ENCODE measurements around the gene MS4A4E. TPM values are rescaled to one million over a fixed set of nuclear protein-coding genes. Genes with fewer than 3 reads are reported as not detected.

The MS4A4E gene
- total and polyA plus RNA-seq, 4 donors, result 1.0 to 15.5 (median 1.0) TPM; not detected in 1

GRCh38 chr11:60240662-60241061 lies 2.3 kb downstream of the MS4A4E start:
- intact Hi-C loops (cut with DNase I), result no loop called here

GRCh38 chr11:60235321-60235720 lies 7.6 kb downstream of the MS4A4E start:
- WGBS, 2 donors, result 79 to 84% methylated on average over 3 of the region's 3 CpGs

More at GRCh38 chr11:60240662-60241061, 2.3 kb downstream of the MS4A4E start:
- H3K27me3 ChIP-seq (ENCODE audit: control insufficient read depth in 1 of 2, insufficient read depth in 2 of 2, low read length in 1 of 2), result peaks cover 0 to 1% of the 10 kb centered on the region in 2 donors
- ATAC-seq (ENCODE audit: low FRiP score), result no peak
- no peak for DNase-seq
- no peaks in the 10 kb centered on the region for H3K4me1 ChIP-seq (ENCODE audit: control insufficient read depth in 1 of 2, insufficient read depth in 2 of 2, low read length in 2 of 2)
- WGBS, 2 donors, result 82 to 85% methylated on average over 5 of the region's 5 CpGs
- no peaks in the 10 kb centered on the region for H3K9me3 ChIP-seq (ENCODE audit: control insufficient read depth, low read length)
- no peak overlapping the region for H3K4me3 ChIP-seq (ENCODE audit: low read length in 2 of 2)
- H3K27ac ChIP-seq (ENCODE audit: low read depth in 1 of 2, low read length in 2 of 2), result no peak overlapping the region
- no peaks in the 10 kb centered on the region for H3K36me3 ChIP-seq (ENCODE audit: control insufficient read depth in 1 of 2, insufficient read depth in 2 of 2, low read length in 1 of 2)

GRCh38 chr11:60230681-60231080 lies 12.3 kb downstream of the MS4A4E start:
- Histone ChIP-seq H3K9me3 (ENCODE audit: control insufficient read depth, low read length) (no peaks in the 10 kb centered on the region), H3K27me3 (ENCODE audit: control insufficient read depth in 1 of 2, insufficient read depth in 2 of 2, low read length in 1 of 2) (no peaks in the 10 kb centered on the region), H3K4me3 (ENCODE audit: low read length in 2 of 2) (no peak overlapping the region), H3K36me3 (ENCODE audit: control insufficient read depth in 1 of 2, insufficient read depth in 2 of 2, low read length in 1 of 2) (no peaks in the 10 kb centered on the region), H3K27ac (ENCODE audit: low read depth in 1 of 2, low read length in 2 of 2) (no peak overlapping the region), H3K4me1 (ENCODE audit: control insufficient read depth in 1 of 2, insufficient read depth in 2 of 2, low read length in 2 of 2) (no peaks in the 10 kb centered on the region)
- DNase-seq (no peak), ATAC-seq (ENCODE audit: low FRiP score) (no peak)
- intact Hi-C loops (cut with DNase I), result loop anchor here in 1 of 2 donors (10.0 kb wide), 1 partner anchor 186 kb away; the partner anchor contains the start of gene OOSP2
- 67 to 74% methylated on average over 1 of the region's 1 CpG for WGBS, 2 donors

More at GRCh38 chr11:60235321-60235720, 7.6 kb downstream of the MS4A4E start:
- ATAC-seq (ENCODE audit: low FRiP score) (no peak), DNase-seq (no peak)
- H3K4me3 ChIP-seq (ENCODE audit: low read length in 2 of 2), result no peak overlapping the region
- no peaks in the 10 kb centered on the region for H3K36me3 ChIP-seq (ENCODE audit: control insufficient read depth in 1 of 2, insufficient read depth in 2 of 2, low read length in 1 of 2)
- no peak overlapping the region for H3K27ac ChIP-seq (ENCODE audit: low read depth in 1 of 2, low read length in 2 of 2)
- no peaks in the 10 kb centered on the region for H3K4me1 ChIP-seq (ENCODE audit: control insufficient read depth in 1 of 2, insufficient read depth in 2 of 2, low read length in 2 of 2)
- intact Hi-C loops (cut with DNase I), result loop anchor here in 1 of 2 donors (10.0 kb wide), 1 partner anchor 191 kb away; the partner anchor contains the start of gene OOSP2
- no peaks in the 10 kb centered on the region for H3K27me3 ChIP-seq (ENCODE audit: control insufficient read depth in 1 of 2, insufficient read depth in 2 of 2, low read length in 1 of 2)
- no peaks in the 10 kb centered on the region for H3K9me3 ChIP-seq (ENCODE audit: control insufficient read depth, low read length)

GRCh38 chr11:60222141-60222540 lies 20.8 kb downstream of the MS4A4E start:
- intact Hi-C loops (cut with DNase I), result no loop called here
- H3K9me3 ChIP-seq (ENCODE audit: control insufficient read depth, low read length), result peaks cover 3% of the 10 kb centered on the region
- no peak overlapping the region for H3K4me3 ChIP-seq (ENCODE audit: low read length in 2 of 2)
- DNase-seq (no peak), ATAC-seq (ENCODE audit: low FRiP score) (no peak)
- H3K4me1 ChIP-seq (ENCODE audit: control insufficient read depth in 1 of 2, insufficient read depth in 2 of 2, low read length in 2 of 2), result no peaks in the 10 kb centered on the region
- 87 to 88% methylated on average over 4 of the region's 4 CpGs for WGBS, 2 donors
- H3K36me3 ChIP-seq (ENCODE audit: control insufficient read depth in 1 of 2, insufficient read depth in 2 of 2, low read length in 1 of 2), result no peaks in the 10 kb centered on the region
- no peaks in the 10 kb centered on the region for H3K27me3 ChIP-seq (ENCODE audit: control insufficient read depth in 1 of 2, insufficient read depth in 2 of 2, low read length in 1 of 2)
- H3K27ac ChIP-seq (ENCODE audit: low read depth in 1 of 2, low read length in 2 of 2), result no peak overlapping the region

DNA sequence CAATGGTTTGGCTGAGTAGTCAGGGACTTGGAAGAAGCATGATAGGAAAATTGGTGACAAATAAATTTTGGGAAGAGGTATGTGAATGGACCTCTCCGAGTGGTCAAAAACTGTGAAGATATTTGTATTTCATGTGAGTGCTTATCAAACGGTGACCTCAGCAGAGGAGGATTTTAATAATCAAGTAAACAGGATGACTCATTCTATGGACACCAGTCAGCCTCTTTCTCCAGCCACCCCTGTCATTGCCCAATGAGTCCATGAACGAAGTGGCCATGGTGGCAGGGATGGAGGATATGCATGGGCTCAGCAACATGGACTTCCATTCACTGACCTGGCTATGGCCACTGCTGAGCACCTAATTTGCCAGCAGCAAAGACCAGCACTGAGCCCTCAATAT lies 21.2 kb downstream of the MS4A4E start:
- intact Hi-C loops (cut with DNase I), result no loop called here
- no peak overlapping the region for H3K27ac ChIP-seq (ENCODE audit: low read depth in 1 of 2, low read length in 2 of 2)
- no peak overlapping the region for H3K4me3 ChIP-seq (ENCODE audit: low read length in 2 of 2)
- peaks cover 3% of the 10 kb centered on the region for H3K9me3 ChIP-seq (ENCODE audit: control insufficient read depth, low read length)
- DNase-seq (no peak), ATAC-seq (ENCODE audit: low FRiP score) (no peak)
- H3K36me3 ChIP-seq (ENCODE audit: control insufficient read depth in 1 of 2, insufficient read depth in 2 of 2, low read length in 1 of 2), result no peaks in the 10 kb centered on the region
- no peaks in the 10 kb centered on the region for H3K4me1 ChIP-seq (ENCODE audit: control insufficient read depth in 1 of 2, insufficient read depth in 2 of 2, low read length in 2 of 2)
- 59 to 77% methylated on average over 3 of the region's 3 CpGs for WGBS, 2 donors
- no peaks in the 10 kb centered on the region for H3K27me3 ChIP-seq (ENCODE audit: control insufficient read depth in 1 of 2, insufficient read depth in 2 of 2, low read length in 1 of 2)

GRCh38 chr11:60221181-60221580 lies 21.8 kb downstream of the MS4A4E start:
- intact Hi-C loops (cut with DNase I), result no loop called here
- no peak for DNase-seq

GRCh38 chr11:60214386-60214785 lies 28.6 kb downstream of the MS4A4E start:
- DNase-seq (no peak), ATAC-seq (ENCODE audit: low FRiP score) (no peak)
- H3K4me1 ChIP-seq (ENCODE audit: control insufficient read depth in 1 of 2, insufficient read depth in 2 of 2, low read length in 2 of 2), result no peaks in the 10 kb centered on the region
- no peak overlapping the region for H3K27ac ChIP-seq (ENCODE audit: low read depth in 1 of 2, low read length in 2 of 2)
- H3K4me3 ChIP-seq (ENCODE audit: low read length in 2 of 2), result no peak overlapping the region
- H3K9me3 ChIP-seq (ENCODE audit: control insufficient read depth, low read length), result no peaks in the 10 kb centered on the region
- H3K36me3 ChIP-seq (ENCODE audit: control insufficient read depth in 1 of 2, insufficient read depth in 2 of 2, low read length in 1 of 2), result no peaks in the 10 kb centered on the region
- intact Hi-C loops (cut with DNase I), result no loop called here
- WGBS, 2 donors, result 80 to 85% methylated on average over 1 of the region's 1 CpG
- no peaks in the 10 kb centered on the region for H3K27me3 ChIP-seq (ENCODE audit: control insufficient read depth in 1 of 2, insufficient read depth in 2 of 2, low read length in 1 of 2)

More at GRCh38 chr11:60221181-60221580, 21.8 kb downstream of the MS4A4E start:
- peaks cover 3% of the 10 kb centered on the region for H3K9me3 ChIP-seq (ENCODE audit: control insufficient read depth, low read length)
- no peaks in the 10 kb centered on the region for H3K36me3 ChIP-seq (ENCODE audit: control insufficient read depth in 1 of 2, insufficient read depth in 2 of 2, low read length in 1 of 2)
- WGBS, 2 donors, result 84 to 87% methylated on average over 3 of the region's 3 CpGs
- H3K27me3 ChIP-seq (ENCODE audit: control insufficient read depth in 1 of 2, insufficient read depth in 2 of 2, low read length in 1 of 2), result no peaks in the 10 kb centered on the region
- no peaks in the 10 kb centered on the region for H3K4me1 ChIP-seq (ENCODE audit: control insufficient read depth in 1 of 2, insufficient read depth in 2 of 2, low read length in 2 of 2)
- H3K27ac ChIP-seq (ENCODE audit: low read depth in 1 of 2, low read length in 2 of 2), result no peak overlapping the region
- ATAC-seq (ENCODE audit: low FRiP score), result no peak
- H3K4me3 ChIP-seq (ENCODE audit: low read length in 2 of 2), result no peak overlapping the region

- Histone ChIP-seq H3K27me3 (ENCODE audit: control insufficient read depth in 1 of 2, insufficient read depth in 2 of 2, low read length in 1 of 2) (no peaks in the 10 kb centered on the region), H3K36me3 (ENCODE audit: control insufficient read depth in 1 of 2, insufficient read depth in 2 of 2, low read length in 1 of 2) (no peaks in the 10 kb centered on the region), H3K9me3 (ENCODE audit: control insufficient read depth, low read length) (no peaks in the 10 kb centered on the region), H3K4me3 (ENCODE audit: low read length in 2 of 2) (no peak overlapping the region), H3K4me1 (ENCODE audit: control insufficient read depth in 1 of 2, insufficient read depth in 2 of 2, low read length in 2 of 2) (no peaks in the 10 kb centered on the region), H3K27ac (ENCODE audit: low read depth in 1 of 2, low read length in 2 of 2) (no peak overlapping the region)
- WGBS, 2 donors, result 34% methylated on average over 4 of the region's 4 CpGs
- ATAC-seq (ENCODE audit: low FRiP score), result no peak
- no peak for DNase-seq
- intact Hi-C loops (cut with DNase I), result no loop called here
These were observed 31.7 kb downstream of the MS4A4E start for GRCh38 chr11:60211206-60211605.

DNA sequence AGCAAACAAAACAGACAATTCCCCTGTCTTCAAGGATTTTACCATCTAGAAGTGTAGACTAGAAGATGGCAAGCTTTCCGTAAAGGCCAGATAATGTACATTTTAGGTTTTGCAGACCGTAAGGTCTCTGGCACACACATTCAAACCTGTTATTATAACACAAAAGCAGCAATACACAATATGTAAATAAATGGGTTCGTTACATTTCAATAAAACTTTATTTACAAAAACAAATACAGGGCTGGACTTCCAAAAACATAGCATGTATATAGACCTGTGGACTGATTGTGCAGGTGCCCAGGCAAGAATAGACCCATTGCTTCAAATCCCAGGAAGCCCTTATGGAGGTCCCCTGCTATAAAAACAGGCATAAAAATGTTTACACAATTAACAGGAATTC lies 33.0 kb downstream of the MS4A4E start:
- H3K9me3 ChIP-seq (ENCODE audit: control insufficient read depth, low read length), result no peaks in the 10 kb centered on the region
- no peak overlapping the region for H3K4me3 ChIP-seq (ENCODE audit: low read length in 2 of 2)
- ATAC-seq (ENCODE audit: low FRiP score), result no peak
- no peaks in the 10 kb centered on the region for H3K36me3 ChIP-seq (ENCODE audit: control insufficient read depth in 1 of 2, insufficient read depth in 2 of 2, low read length in 1 of 2)
- H3K27ac ChIP-seq (ENCODE audit: low read depth in 1 of 2, low read length in 2 of 2), result no peak overlapping the region
- no peaks in the 10 kb centered on the region for H3K27me3 ChIP-seq (ENCODE audit: control insufficient read depth in 1 of 2, insufficient read depth in 2 of 2, low read length in 1 of 2)
- intact Hi-C loops (cut with DNase I), result no loop called here
- WGBS, 2 donors, result 90 to 95% methylated on average over 3 of the region's 3 CpGs
- DNase-seq, result no peak
- H3K4me1 ChIP-seq (ENCODE audit: control insufficient read depth in 1 of 2, insufficient read depth in 2 of 2, low read length in 2 of 2), result no peaks in the 10 kb centered on the region
